HL-60 (cell line): ENCODE results near the gene RFX8.
A peak's percentile ranks its signal among the peaks of the same experiment; 100 is the strongest.

ENCODE experiments used
- DNase-seq, 2 experiments: peaks; one replicate each; pipeline ENCODE4 v3.0.0-alpha.2; 2010 to 2020; ENCODE audit warnings: low read depth in 1 of 2, low spot score in 1 of 2
- H3K27ac ChIP-seq: fragments of 250-450 bp; sonication (Bioruptor Pico); replicated peaks from 2 replicates; pipeline ENCODE4 v1.5.1; 2020; ENCODE audit warnings: mild to moderate bottlenecking, moderate library complexity
- H3K27me3 ChIP-seq: fragments of 250-450 bp; sonication (Bioruptor Pico); 2 replicates; pipeline ENCODE4 v1.5.1; 2021; ENCODE audit warnings: mild to moderate bottlenecking, moderate library complexity; ENCODE audit not compliant: insufficient read depth, poor library complexity, severe bottlenecking
- H3K4me3 ChIP-seq: replicated peaks from 2 replicates; pipeline ENCODE4 v1.5.1; 2011; ENCODE audit warnings: mild to moderate bottlenecking, control low read depth, low read length; ENCODE audit not compliant: insufficient read depth
- CTCF ChIP-seq: IDR thresholded peaks from one replicate; pipeline ENCODE4 v1.5.1; 2011; ENCODE audit warnings: low read length, control low read depth, inconsistent platforms; ENCODE audit not compliant: insufficient read depth
- GABPA ChIP-seq: IDR thresholded peaks from 2 replicates; pipeline ENCODE4 v1.6.1; 2012; ENCODE audit warnings: low read depth
- POLR2AphosphoS5 ChIP-seq: IDR thresholded peaks from 2 replicates; pipeline ENCODE4 v1.6.1; 2012; ENCODE audit warnings: low read depth
- REST ChIP-seq: IDR thresholded peaks from 2 replicates; pipeline ENCODE4 v1.6.1; 2012; ENCODE audit warnings: low read depth; ENCODE audit not compliant: insufficient replicate concordance
- SPI1 ChIP-seq: IDR thresholded peaks from 2 replicates; pipeline ENCODE4 v1.6.1; 2012; ENCODE audit warnings: low read depth, mild to moderate bottlenecking, borderline replicate concordance

RFX8 gene

GRCh38 chr2:101420623-101421022 lies 54.3 kb downstream of the RFX8 start:
- peak in 1 of 2 experiments; percentile 59 for DNase-seq
- no peak for TF ChIP-seq SPI1
- TF ChIP-seq CTCF = no peak
- no peak for TF ChIP-seq REST
- TF ChIP-seq GABPA = no peak
- TF ChIP-seq POLR2AphosphoS5 = no peak
- no peak overlapping the region for H3K4me3 ChIP-seq
- H3K27me3 ChIP-seq = no peaks in the 10 kb centered on the region
- H3K27ac ChIP-seq = no peak overlapping the region

DNA sequence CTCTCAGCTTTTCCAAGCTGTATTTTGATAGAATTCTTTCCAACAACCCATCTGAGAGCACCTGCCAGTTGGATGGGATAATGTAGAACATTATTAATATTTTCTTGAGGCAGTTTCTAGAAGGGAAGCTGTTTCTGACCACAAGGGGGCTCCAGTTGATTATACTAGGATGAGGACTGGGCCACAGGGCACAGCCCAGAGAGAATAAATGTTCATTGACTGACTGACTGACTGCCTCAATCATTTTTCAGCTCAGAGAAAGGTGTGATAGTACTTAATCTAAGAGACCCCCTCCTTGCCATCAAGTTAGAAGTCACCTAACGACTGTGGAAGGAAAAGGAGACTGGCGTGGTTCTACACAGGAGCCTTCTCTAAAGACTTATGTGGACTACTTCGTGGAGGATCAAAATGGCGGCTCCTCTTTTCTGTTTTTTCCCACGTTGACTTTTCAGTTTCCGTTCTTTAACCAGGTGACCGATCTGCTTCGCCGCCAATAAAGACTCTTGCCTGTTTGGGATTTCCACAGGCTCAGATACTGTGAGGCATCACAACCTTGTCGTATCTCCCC lies 55.7 kb downstream of the RFX8 start:
- Histone ChIP-seq H3K27me3 (no peaks in the 10 kb centered on the region), H3K27ac (no peak overlapping the region), H3K4me3 (no peak overlapping the region)
- DNase-seq = peak in 1 of 2 experiments; percentile 76
- TF ChIP-seq REST (no peak), CTCF (peak; percentile 40)

DNA sequence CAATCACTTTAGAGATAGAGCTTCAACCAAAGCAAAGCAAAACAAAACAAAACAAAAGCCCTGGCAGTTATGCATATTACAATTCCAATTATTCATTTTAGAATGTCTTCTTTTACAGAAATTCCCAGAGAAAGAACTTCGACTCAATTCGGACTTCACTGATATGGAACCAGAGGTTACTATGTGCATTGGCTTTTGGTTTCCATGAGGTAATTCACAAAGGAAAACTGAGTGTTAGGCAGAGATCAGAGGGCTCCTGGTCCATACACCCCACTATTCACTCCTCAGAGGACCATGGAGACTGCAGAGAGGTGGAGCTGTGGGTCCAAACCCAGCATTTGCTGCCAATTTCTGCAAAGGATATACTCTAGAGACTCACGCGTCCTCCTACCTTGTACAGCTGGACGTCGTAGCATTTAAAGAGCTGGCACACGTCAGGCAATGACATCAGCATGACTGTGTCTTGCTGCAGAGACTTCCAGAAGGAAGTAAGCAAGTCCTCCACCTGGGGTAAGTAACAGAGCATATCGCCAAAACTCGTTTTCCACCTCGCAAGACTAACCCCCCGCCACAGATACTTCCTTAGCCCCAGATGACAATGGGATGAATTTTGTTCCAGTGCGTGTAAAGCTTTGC lies 56.3 kb downstream of the RFX8 start:
- Histone ChIP-seq H3K27ac (no peak overlapping the region), H3K4me3 (no peak overlapping the region), H3K27me3 (no peaks in the 10 kb centered on the region)
- no peak for DNase-seq
- TF ChIP-seq POLR2AphosphoS5 (no peak), CTCF (no peak), SPI1 (no peak), REST (no peak), GABPA (no peak)
